GM23338 (cell line): ENCODE measurements around the gene IL20.

Experiments used
- CREB1 ChIP-seq: fragments of 250-450 bp; sonication (Bioruptor Pico); IDR thresholded peaks from 2 replicates; pipeline ENCODE4 v1.5.0; 2020; ENCODE audit warnings: low read depth, mild to moderate bottlenecking, moderate library complexity
- CTCF ChIP-seq, 2 experiments: fragments of 200-600 bp in 1 of 2; sonication (generic) in 1 of 2; conservative IDR thresholded peaks; 2 replicates each; pipeline versions ENCODE4 v1.5.1 to v1.6.1; 2016 to 2017; ENCODE audit warnings: antibody characterized with exemption in 2 of 2, low read depth in 2 of 2, mild to moderate bottlenecking in 2 of 2, moderate library complexity in 1 of 2
- EZH2phosphoT487 ChIP-seq: fragments of 200-600 bp; sonication (generic); IDR thresholded peaks from one replicate; pipeline ENCODE4 v1.8.1; 2018; ENCODE audit warnings: antibody characterized with exemption; ENCODE audit not compliant: unreplicated experiment
- JUNB ChIP-seq: IDR thresholded peaks from one replicate; pipeline ENCODE4 v1.6.1; 2016; ENCODE audit warnings: antibody characterized with exemption; ENCODE audit not compliant: unreplicated experiment
- ZNF331 ChIP-seq: fragments of 250-450 bp; sonication (Bioruptor Pico); IDR thresholded peaks from 2 replicates; pipeline ENCODE4 v1.5.0; 2020; ENCODE audit warnings: low read depth, mild to moderate bottlenecking, moderate library complexity
- ZNF462 ChIP-seq: fragments of 250-450 bp; sonication (Bioruptor Pico); IDR thresholded peaks from 2 replicates; pipeline ENCODE4 v1.5.0; 2020; ENCODE audit warnings: mild to moderate bottlenecking, moderate library complexity

- TF ChIP-seq CTCF (conservative IDR thresholded peaks at IDR 0.05; ENCODE audit: low read depth in 2 of 2) (no peak), JUNB (no peak), CREB1 (CRISPR knock-in tag) (no peak), EZH2phosphoT487 (no peak), ZNF331 (CRISPR knock-in tag) (no peak), ZNF462 (CRISPR knock-in tag) (no peak)
Observed at GRCh38 chr1:206887701-206888100, 22.3 kb downstream of the IL20 start.
